GM19468 (cell line): ENCODE results near the gene PRPS2.

Source experiments
- ATAC-seq: cut with Tn5 transposase; IDR thresholded peaks from one replicate; pipeline ENCODE4 v1.9.1; 2021; ENCODE audit warnings: mild to moderate bottlenecking, moderate library complexity, moderate number of reproducible peaks; ENCODE audit not compliant: unreplicated experiment; ENCODE audit errors: extremely low read depth

The PRPS2 gene

GRCh38 chrX:12811658-12812057, 20.4 kb downstream of the PRPS2 start:
- no peak for ATAC-seq

GRCh38 chrX:12814420-12814819, 23.2 kb downstream of the PRPS2 start:
- ATAC-seq = no peak

DNA sequence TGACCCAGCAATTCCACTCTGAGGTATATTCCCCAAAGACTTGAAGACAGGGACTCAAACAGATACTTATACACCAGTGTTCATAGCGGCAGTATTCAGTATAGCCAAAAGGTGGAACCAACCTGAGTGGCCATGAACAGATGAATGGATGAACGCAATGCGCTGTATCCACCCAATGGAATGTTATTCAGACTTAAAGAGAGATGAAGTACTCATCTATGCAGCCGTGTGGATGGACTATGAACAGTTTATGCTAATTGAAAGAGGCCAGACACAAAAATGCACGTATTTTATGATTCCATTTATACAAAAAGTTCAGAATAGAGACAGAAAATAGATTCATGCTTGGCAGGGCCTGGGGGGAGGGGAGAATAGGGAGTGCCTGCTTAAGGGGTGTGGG, 26.3 kb downstream of the PRPS2 start:
- no peak for ATAC-seq

GRCh38 chrX:12819222-12819621, 28.0 kb downstream of the PRPS2 start:
- no peak for ATAC-seq

DNA sequence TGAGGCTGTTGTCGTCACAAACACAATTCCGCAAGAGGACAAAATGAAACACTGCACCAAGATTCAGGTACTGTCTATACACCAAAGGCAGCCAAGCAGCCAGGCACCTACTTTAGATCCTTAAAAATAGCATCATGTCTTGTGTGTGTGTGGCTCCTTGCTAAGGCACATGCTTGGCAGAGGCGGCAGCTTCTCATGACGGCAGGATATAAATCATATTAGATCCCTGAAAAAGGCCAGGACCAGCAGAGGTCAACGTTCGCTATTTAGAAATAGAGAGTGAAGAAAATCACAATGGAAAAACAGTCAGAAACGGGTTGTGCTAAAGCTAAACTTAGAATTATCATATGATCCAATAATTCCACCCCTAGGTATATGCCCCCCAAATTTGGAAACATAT, 29.5 kb downstream of the PRPS2 start:
- ATAC-seq = no peak

DNA sequence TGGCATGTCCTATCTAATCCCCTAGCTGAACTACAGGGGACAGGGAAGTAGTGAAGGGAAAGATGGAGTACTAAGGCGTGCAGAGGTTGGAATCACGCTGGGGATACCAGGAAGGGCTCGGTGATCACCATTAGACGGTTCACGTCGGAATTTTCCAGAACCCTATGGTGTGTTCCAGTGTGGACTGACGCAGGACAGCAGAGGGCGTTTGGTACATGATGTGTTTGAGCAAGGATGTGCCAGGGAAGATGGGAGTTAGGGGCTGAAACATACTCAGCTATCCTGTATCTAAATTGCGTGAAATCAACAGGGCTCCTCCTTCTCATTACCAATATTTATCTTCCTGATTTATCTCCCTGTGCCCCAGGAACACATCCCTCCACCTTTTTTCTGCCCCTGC, 33.7 kb downstream of the PRPS2 start:
- no peak for ATAC-seq

GRCh38 chrX:12825801-12826200, 34.6 kb downstream of the PRPS2 start:
- no peak for ATAC-seq

- no peak for ATAC-seq
These were observed 52.0 kb downstream of the PRPS2 start for GRCh38 chrX:12843061-12843667.

- ATAC-seq = peak; percentile 90
These were observed 52.6 kb downstream of the PRPS2 start for GRCh38 chrX:12843668-12844279.

DNA sequence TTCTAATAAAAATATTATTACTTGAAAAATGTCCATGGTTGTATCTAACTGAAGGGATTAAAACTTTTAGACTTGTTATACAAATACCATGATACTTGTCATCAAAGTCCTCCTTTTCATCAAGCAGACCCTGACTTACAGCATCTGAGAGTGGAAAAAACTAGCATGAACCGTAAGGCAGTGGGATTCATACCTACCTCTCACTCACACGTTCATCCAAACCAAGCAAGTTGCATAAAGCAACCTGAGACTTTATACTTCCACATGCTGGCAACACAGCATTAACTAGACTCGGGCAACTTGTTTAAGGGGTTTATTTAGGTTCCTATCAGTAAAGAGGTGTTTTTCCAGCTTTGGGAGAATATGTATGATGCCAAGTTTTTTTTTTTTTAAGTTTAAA, 53.1 kb downstream of the PRPS2 start:
- ATAC-seq = no peak

DNA sequence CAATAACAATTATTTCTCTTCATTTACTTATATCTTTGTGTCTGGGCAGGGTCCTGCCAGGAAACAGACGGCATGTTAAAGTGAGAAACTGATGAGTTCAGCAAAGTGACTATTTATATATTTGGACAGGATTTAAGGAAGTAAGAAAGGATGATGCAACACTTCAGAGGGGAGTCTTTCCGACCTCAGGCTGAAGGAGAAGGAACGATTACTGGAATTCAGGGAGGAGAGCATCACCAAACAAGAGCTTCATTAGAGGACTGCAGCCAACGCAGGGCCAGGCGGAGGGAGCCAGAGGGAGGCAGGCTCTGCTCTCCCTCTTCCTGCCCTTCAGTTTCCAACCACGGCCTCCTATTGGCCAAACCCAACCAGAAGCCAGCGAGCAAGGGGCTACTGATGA, 74.1 kb downstream of the PRPS2 start:
- no peak for ATAC-seq

- no peak for ATAC-seq
These were observed 75.5 kb downstream of the PRPS2 start, which contains the start of gene TLR7 for GRCh38 chrX:12866451-12867377. TLR7 (plus strand) TSS chrX:12867072; CDS start chrX:12867579, 507 bp downstream.

DNA sequence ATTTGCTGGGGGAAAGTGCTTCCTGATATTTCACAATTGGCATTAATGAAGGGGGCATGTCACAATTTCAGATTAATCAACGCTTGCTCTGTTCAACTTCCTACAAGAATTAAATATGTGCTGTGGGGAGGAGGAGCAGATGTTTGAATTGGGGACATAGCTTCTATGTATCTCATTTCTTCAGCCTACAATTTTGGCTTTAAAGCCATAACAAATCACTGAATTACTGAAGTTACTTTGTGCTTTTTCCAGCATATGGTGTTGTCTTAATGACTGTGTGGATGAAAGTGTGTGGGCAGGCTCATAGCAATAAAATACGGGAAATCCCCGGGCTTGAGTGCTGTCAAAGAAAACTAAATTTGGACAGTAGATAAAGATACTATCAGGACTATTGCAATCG, 76.5 kb downstream of the PRPS2 start:
- no peak for ATAC-seq

- ATAC-seq = peak; percentile 35
These were observed 77.5 kb downstream of the PRPS2 start for GRCh38 chrX:12868747-12869146.

DNA sequence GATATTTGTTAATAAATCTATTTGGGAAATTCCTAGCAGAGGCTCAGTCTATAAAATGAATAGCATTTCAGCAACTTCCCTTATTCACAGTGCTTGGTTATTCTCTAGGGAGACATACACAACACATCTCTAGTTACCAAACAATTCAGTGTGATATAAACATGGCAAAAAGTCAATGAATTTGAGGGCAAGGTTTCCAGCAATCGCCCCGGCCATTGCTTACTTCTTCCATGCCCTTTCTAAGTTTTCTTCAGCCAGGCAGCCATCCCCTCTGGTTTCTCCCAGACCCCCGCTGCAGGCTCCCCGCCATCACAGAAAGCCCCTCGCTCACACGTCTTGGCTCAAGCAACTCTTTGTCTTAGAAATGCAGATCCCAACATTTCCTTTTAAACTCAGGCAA, 80.0 kb downstream of the PRPS2 start:
- no peak for ATAC-seq

GRCh38 chrX:12872741-12873140, 81.5 kb downstream of the PRPS2 start:
- ATAC-seq = no peak
